GM18508 (cell line): Measurements from ENCODE around the gene SLC23A1.
"Not testable (repeated sequence)": the region's sequence is repeated elsewhere in the genome, so short reads cannot be mapped to it uniquely, and the experiment has no call there.

Experiments used
- ATAC-seq: cut with Tn5 transposase; IDR thresholded peaks from one replicate; pipeline ENCODE4 v1.9.1; 2021; ENCODE audit warnings: moderate number of reproducible peaks; ENCODE audit not compliant: insufficient read depth, unreplicated experiment

Gene SLC23A1

GRCh38 chr5:139390639-139391569 lies 7.8 kb upstream of the SLC23A1 start:
- ATAC-seq, result no peak

DNA sequence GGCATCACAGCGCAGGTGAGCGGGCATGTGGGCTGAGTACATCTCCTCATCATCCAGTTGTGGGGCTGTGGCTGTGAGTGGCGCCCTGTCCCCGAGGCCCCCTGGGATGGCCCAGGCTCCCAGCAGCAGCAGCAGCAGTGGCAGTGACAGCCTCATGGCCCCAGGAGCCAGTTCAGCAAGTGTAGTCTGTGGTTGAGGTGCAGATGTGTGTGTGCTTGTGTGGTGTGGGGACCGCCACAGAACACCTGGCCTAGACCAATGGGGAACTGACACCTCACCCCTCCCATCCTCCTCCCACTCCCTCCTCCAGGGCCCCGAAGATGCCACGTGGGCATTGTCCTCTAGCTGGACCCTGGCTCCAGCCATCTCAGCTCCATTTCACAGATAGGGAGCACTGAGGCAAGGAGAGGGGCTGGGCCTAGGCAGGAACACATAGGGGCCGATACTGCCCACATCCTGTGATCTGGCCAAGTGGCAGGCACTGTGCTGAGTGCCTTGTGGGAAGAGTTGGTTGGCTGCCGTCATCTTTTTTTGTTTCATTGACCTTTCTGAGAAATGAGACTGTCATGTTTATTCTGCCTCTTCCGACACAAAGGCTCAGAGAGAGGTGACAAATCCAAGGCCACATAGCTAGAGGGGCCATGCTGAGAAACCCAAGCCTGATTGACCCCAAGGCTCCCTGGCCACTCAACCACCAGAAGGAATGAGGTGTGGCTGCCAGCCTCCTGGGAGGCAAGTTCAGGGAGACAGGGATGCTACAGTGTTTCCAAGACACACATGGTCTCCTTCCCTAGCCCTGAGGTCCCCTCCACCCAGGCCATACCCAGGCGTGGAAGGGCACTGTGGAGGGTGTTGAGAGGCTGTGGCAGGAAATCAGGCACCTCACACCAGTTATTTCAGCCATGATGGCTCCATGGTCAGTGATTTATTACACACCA lies 6.9 kb upstream of the SLC23A1 start, which contains the start of gene MZB1:
TSS of gene MZB1 (minus strand) at position 213 of the 938 bp plus-strand sequence. CDS start at position 156, 57 bp downstream.
- no peak for ATAC-seq

GRCh38 chr5:139388198-139388821 lies 5.2 kb upstream of the SLC23A1 start:
- ATAC-seq, result no peak

DNA sequence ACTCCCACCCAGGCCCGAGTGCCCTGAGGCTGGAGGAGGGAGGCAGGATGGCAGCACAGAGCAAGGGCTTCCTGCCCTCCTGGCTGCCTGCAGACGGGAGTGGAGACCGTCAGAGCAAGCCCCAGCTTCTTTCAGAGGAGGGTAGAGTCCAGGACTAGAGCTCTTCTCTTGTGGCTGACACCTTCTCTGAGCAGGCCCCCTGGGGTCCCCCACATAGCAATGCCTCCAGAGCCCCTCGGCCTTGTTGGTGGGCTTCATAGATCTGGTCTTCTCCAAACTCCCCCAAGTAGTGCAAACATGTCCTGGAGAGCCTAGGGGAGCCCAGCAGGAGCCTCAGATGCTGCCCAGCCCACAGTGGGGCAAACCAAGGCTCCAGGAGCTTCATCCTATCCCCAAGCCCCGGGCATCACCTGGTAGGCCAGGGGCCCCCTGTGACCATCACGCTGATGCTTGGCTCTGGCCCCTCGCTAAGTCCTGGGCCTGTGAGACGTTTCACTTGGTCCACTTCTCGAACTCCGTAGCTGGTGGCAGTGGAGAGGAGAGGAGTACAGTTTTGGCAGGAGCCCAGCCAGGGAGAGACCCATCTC lies 4.6 kb upstream of the SLC23A1 start:
- ATAC-seq, result no peak

DNA sequence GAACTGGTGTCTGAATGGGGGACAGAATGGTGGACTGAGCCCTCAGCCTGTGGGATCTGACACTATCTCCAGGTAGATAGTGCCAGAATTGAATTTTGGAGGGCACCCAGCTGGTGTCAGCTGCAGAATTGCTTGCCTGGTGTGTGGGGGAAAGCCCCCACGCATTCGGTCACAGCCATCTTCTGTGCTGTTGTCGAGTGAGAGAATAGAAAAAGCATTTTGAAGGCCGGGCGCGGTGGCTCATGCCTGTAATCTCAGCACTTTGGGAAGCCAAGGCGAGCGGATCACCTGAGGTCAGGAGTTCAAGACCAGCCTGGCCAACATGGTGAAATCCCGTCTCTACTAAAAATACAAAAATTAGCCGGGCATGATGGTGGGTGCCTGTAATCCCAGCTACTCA lies 3.9 kb upstream of the SLC23A1 start:
- ATAC-seq, result not testable (repeated sequence)

GRCh38 chr5:139386050-139386438 lies 2.9 kb upstream of the SLC23A1 start:
- ATAC-seq, result no peak

DNA sequence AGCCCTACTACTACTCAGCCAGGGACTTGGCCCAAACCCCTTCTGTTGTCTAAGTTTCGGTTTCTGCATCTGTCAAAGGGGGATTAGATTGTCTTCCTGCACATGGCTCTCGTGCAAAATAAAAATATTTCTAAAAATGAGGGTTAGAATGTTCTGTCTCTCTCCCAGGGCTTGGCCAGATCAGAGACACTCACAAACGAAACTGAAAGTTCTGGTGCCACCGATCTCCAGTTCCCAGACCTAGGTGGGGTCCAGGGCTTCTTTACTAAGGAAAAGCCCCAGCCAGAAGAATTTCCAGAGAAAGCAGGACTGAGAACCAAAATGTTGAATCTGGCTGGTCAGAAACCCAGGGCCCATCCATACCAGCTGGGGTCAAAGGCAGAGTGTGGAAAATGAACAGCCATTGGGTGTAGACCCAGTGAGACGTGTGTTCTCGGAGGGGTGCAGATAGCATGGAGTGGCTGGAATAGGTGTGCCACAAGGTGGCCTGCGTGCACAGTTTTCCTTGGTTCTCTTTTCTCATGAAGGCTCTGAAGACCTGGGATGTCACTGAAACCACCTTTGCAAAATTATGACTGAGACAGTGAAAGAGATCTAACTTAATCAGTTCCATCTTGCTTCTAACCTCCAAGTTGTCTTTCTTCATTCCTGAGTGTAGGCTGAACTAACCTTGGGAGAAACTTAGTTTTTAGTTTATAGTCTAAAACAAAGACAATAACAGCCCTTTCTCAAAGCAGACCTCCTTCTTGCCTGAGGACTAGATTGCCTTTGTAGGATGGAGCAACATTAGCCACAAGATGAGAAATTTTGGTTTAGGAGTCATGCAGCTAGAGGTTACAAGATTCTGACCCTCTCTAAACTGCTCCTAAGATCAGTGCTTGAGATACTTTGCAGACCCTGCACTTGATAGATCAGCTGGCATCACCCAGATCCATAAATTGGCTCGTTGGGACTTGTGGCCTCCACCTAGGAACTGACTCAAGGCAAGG lies 2.3 kb upstream of the SLC23A1 start:
- no peak for ATAC-seq

DNA sequence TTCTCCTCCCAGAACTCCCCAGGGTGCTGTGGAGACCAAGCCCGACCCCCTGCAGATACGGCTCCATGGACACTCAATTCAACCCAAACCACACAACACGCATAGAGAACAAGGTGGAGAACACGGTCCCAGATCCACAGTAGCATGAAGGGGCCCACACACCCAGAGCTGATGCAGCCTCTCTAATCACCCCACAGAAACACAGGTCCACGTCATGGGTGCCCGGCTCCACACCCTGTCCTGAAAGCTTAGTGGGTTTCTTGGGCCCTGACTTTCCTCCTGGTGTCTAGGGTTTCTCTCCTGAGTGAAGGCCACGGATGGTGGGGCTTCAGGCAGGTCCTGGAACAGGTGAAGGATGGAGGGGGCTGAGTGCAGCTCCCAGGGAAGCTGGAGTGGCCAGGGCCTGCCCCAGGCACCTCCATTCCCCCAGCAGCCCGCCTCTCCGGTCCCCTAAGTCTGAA lies 1.5 kb upstream of the SLC23A1 start:
- ATAC-seq, result no peak

DNA sequence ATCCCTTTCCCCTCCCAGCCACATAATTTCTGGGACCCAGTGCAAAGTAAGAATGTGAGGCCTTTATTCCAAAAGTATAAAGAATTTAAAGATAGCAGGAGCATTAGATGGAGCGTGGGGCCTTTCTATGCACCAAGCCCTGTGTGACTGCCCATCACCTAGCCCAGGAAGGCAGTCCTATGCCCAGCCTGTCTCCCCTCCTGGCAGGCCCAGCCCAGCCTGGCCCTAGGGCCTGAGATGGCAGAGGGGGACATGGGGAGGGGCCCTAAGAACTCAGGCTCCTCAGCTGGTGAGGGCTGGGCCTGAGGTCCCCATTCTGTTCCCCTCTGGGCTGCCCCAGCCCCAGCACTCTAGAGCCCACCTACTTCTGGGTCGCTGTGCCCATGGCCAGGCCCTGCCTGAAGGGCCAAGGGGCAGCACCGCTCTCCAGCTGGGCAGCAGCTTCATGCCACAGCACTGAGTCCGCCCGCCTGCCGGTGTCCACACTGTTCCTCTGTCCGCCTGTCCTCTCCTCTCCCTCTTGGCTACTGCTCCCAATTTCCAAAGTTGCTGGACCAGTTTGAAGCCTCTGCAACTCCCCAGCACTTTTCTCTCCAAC lies 995 bp upstream of the SLC23A1 start:
- ATAC-seq, result no peak

DNA sequence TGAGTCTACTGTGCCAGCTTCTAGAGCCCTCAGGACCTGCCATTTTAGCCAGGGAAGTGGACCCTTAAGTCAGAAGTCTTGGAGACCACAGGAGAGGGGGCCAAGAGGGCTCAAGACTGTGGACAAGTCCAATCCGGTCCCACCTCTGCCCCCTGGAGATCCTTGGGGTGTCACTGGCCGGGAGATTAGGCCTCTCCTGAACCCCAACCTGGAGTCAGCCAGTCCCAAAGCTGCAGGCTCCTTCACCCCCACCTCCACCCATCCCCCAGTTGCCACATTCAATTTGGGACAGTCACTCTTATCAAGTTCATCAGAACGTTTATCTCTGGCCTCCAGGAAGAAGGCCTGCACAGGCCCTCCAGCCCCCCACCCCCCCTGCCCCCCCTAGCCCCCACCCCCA lies 290 bp downstream of the SLC23A1 start:
- ATAC-seq, result no peak

GRCh38 chr5:139381837-139382761 lies 998 bp downstream of the SLC23A1 start:
- ATAC-seq, result no peak

GRCh38 chr5:139379626-139380449 lies 3.3 kb downstream of the SLC23A1 start:
- ATAC-seq, result no peak

DNA sequence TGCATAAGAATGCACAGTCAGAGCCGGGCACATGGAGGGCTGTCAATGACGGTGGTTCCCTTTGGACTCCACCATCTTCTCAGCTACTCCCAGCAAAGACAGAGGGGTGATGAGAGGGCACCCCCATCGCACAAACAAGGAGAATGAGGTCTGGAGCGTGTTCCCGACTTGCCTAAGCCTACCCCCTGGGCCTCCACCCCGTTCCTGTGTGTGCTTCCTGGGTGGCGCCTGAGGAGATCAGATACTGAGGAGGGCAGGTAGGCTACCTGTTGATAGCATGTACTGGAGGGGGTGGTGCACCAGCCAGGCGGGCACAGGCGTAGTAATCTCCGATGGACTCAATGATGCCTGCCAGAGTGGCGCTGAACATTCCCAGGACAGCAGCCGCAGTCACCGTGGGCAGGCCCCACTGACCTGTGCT lies 4.1 kb downstream of the SLC23A1 start:
- no peak for ATAC-seq

DNA sequence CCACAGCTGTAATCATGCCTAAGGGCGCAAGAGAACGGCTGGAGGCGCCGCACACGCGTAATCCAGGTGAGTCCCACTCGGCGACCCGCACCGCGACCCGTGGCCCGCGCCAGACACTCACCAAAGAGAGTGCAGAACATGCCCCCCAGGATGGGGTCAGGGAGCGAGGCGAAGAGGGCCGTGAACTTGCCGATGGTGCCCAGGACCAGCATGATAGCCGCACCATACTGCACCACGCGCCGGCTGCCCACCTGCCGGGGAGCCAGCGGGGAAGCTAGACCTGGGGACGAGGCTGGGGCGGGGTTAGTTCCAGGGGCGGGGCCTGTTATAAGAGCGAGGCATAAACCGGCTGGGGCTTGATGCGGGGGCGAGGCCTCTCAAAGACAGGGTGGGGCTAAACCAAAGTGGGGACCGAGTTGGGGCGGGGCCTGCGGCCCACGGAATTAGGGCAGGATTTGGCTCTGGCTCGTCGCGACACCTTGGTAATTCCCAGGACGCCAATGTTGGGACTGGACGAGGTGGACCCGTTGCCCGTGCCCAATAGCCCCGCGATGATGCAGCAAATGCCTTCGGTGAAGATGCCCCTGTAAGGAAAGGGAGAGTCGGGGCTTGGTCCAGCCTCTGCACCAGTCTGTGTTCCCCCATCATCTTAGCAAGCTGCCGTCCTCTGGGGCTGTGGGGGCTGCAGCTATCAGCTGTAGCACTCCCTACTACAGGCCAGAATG lies 4.8 kb downstream of the SLC23A1 start:
- ATAC-seq, result no peak

DNA sequence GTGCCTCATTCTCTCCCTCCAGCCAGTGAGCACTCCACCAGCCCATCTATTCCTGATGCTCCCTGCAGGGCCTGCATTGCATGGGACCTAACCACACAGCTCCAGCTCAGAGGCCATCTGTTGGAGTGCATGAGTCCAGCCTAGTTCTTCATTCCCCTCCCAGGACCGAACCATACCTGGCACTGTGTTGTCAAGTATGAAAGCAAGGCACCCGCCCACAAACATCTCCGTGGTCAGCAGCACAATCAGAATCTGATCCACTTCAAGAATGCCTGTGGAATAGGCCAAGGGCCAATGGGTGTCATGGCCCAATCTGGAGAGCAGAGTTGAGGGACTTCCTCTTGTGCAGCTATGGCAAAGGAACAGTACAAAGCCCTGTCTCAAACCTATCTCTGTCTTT lies 5.9 kb downstream of the SLC23A1 start:
- ATAC-seq, result no peak

DNA sequence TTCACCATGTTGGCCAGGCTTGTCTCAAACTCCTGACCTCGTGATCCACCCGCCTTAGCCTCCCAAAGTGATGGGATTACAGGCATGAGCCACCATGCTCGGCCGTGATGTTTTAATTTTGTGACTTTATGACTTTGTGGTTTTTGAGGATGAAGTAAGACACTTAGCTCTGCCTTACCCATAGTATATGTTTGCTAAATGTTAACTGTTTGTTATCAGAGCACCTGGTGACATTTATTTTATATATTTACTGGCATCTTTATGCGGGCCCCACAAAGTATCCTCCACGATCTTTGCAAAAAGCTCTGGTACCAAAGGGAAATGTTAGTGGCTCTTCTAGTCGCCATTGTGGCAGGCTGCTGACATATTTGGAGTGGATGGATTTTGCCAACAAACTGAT lies 6.7 kb downstream of the SLC23A1 start:
- no peak for ATAC-seq
